ENCODE measurements around the gene OVCA2.

The OVCA2 gene

DNA sequence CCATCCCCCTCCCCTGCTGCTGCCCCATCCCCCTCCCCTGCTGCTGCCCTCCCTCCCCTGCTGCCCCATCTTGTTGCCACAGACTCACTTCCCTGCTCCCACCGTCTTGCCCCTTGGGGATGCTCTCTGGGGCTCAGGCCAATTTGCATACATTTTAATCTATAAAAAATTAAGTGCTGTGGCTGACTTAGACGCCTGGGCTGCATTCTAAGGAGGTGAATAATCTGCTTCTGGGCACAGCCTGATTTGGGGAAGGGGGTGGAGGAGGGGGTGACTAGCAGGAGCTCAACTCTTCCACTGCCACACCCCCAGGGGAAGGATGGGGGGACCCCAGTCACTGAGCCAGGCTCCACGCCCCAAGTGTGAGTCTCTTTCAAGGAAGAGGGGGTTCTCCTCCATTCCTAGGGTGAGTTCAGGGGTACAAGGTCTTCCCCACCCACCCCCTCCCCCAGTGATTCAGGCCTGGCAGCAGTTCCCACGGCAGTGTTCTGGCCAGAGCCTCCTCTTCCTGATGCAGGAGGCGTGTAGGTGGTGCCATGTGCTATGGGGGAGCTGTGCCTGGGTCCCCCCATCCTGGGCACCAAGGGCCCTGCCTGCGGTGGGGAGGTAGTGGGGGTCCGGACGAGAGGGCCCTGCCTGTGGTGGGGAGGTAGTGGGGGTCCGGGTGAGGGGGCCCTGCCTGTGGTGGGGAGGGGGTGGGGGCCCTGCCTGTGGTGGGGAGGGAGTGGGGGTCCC lies 6.8 kb upstream of the OVCA2 start:
- no peak for DNase-seq

DNA sequence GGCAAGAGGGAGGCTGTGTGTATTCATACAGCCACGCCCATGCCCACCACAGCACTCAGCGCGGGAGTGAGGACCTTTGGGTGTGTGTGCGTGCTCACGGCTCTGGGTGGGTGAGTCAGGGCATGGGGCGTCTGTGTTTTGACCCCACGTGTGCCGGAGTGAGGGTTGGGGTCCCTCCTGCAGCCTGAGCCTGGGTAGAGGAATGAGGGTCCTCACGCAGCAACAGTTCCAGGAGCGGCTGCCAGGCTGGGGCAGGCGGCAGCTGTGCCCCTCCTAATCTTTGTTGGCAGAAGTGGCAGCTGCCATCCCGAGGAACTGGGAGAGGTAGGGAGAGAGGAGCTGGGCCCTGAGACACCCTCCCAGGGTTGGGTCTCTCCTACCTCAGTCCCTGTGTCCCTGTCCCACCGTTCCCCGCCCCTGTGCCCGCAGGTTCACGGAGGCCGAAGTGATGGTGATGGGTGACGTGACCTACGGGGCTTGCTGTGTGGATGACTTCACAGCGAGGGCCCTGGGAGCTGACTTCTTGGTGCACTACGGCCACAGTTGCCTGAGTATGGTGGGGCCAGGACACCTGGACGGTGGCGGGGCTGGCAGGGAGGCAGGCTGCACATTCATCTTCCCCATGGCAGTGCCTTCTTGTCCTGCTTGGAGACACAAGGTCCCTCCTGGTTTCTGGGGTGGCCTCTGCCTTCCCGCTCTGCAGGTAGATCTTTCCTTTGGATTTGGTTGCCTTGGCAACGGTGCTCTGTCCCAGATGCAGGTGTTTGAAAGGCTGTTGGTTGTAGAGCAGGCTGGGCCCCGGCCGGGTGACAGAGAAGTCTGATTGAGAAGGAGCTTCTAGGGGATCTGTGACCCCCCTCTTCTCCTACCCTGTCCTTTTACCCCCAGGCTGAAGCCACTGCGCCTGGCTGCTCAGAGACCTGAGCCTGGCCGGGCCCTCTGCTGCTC lies 6.0 kb upstream of the OVCA2 start:
- no peak for DNase-seq

DNA sequence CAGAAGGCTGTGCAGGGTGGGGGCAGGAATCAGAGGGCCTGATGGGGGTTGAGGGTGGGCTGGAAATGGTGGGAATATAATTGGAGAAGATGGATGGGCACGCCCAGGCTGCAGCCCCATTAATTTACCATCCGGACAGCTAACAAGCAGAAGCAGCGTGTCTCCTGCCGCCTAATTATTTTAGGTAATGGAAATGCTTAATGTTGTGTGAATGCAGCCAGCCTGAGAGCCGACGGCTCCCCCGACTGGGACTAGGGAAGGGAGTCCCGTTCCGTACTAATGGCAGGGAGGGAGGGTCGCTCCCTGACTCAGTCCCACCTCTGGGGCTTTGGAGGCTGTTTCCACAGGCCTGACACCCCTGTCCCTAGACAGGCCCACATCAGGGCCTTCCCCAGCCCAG lies 4.7 kb upstream of the OVCA2 start:
- DNase-seq = no peak

DNA sequence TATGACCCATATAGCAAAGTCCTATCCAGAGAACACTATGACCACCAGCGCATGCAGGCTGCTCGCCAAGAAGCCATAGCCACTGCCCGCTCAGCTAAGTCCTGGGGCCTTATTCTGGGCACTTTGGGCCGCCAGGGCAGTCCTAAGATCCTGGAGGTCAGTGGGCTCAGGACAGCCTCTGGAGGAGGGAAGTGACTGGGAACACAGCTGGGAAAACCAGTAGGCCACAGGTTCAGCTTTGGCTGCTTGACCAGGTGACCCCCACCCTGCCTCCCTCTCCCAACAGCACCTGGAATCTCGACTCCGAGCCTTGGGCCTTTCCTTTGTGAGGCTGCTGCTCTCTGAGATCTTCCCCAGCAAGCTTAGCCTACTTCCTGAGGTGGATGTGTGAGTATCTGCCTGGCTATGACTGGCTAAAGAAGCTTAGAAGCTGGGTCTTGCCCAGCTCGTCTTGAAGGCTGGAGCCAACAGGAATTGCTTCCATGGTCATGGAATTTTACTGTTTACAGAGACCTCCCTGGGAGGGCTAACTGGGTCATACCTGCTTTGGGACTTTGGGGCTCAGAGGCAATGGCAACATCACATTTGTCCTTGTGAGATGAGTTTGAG lies 1.5 kb upstream of the OVCA2 start:
- DNase-seq = no peak

DNA sequence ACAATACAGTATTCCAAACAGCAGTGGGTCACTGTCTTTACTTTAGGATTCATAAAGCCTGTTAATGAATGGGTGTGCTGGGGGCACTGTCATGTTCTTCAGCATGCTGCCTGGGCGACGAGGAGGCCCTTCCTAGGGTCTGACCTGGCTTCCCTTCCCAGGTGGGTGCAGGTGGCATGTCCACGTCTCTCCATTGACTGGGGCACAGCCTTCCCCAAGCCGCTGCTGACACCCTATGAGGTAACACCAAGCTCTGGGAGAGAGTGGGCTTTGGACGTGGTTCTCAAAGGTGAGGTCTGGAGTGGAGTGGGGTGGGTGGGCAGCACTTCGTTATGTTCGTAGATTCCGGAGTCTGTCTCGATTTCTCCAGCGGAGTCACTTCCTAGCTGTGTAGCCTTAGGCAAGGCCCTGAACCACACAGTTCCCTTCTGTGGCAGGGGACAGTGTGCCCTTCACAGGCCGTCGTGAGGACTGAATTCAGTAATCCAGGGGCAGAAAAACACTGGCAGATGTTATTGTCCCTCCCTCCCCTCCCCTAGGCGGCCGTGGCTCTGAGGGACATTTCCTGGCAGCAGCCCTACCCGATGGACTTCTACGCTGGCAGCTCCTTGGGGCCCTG lies 771 bp upstream of the OVCA2 start:
- no peak for DNase-seq

DNA sequence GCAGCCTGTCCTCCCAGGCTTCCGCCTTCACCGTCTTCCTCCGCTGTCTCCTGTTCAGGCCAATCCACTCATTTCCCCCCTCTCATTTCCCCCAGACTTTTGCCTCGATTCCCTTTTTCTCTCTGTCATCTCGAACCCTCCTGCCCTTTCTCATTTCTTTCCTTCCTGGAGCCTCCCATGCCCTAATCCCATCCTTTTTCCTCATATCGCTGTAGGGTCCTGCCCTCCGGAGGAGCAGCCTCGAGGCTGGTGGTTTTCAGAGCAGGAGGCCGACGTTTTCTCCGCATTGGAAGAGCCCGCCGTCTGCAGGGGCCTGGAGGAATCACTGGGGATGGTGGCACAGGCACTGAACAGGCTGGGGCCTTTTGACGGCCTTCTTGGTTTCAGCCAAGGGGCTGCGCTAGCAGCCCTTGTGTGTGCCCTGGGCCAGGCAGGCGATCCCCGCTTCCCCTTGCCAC lies 597 bp downstream of the OVCA2 start:
- DNase-seq = no peak

DNA sequence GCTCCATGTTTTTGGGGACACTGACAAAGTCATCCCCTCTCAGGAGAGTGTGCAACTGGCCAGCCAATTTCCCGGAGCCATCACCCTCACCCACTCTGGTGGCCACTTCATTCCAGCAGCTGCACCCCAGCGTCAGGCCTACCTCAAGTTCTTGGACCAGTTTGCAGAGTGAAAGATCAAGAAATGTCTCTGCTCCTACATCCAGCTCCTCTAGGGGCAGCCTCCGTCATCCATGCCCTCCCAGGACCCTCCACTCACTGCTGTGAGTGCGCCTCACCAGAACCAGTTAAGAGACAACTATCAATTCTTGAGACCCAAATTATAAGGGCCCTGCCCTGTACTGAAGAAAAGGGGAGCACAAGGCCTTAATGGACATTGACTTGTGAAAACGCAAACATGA lies 1.1 kb downstream of the OVCA2 start:
- no peak for DNase-seq

DNA sequence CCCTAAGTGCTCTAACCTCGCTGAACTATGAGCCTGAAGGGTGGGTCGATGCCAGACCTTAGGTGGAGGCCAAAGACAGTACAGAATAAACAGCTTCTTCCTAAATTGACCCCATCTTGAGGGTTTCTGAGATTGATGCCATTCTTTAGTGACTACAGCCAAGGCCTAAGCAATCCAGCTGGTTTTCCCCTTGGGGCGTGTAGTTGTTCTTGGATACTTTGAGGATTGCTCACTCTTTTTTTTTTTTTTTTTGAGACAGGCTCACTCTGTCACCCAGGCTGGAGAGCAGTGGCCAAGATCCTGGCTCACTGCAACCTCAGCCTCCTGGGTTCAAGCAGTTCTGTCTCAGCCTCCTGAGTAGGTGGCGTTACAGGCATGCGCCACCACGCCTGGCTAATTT lies 2.0 kb downstream of the OVCA2 start:
- no peak for DNase-seq

DNA sequence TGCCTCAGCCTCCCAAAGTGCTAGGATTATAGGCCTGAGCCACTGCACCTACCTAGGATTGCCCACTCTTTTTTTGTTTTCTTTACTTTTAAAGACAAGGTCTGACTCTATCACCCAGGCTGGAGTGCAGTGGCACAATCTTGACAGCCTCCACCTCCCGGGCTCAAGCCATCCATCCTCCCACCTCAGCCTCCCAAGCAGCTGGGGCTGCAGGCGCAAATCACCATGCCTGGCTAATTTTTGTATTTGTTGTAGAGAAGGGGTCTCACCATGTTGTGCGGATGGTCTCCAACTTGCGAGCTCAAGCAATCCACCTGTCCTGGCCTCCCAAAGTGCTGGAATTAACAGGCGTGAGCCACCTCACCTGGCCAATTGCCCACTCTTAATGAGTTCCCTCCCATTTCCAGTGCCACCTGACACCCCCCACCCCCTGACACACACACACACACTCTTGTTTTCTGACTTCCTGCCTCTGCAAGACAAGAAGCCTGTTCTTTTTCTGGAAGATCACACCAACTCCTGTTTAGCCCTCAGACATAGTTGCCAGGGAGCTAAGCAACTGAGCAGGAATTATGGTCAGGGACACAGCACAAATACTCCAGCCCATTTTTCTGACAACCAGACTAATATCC lies 2.6 kb downstream of the OVCA2 start:
- no peak for DNase-seq

DNA sequence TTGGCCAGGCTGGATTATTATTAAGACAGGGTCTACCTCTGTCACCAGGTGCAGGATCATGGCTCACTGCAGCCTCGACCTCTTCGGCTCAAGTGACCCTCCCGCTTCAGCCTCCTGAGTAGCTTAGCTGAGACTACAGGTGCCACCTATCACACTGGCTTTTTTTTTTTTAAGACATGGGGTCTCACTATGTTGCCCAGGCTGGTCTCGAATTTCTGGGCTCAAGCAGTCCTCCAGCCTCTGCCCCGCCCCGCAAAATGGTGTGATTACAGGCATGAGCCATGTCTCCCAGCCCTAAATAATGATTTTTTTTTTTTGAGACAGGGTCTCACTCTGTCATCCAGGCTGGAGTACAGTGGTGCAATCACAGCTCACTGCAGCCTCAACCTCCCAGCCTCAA lies 5.8 kb downstream of the OVCA2 start:
- no peak for DNase-seq

DNA sequence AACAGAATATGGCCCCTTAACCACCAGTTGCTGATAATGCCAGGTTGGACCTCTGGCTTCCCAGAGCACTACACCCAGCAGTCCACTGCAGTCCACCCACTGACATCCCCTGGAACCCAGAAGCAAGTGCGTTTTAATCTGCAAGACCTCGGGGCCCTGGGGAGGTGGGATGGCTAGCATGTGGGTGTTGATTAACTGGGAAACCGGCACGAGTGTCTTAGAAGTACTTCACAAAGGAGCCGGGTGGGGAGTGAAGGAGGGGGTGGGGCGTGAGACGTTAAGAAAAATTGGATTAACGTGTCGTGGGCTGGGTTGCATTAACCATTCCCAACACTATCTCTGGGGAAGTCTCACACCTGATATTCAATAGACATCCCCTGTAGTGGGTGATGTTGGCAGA lies 7.0 kb downstream of the OVCA2 start:
- no peak for DNase-seq

DNA sequence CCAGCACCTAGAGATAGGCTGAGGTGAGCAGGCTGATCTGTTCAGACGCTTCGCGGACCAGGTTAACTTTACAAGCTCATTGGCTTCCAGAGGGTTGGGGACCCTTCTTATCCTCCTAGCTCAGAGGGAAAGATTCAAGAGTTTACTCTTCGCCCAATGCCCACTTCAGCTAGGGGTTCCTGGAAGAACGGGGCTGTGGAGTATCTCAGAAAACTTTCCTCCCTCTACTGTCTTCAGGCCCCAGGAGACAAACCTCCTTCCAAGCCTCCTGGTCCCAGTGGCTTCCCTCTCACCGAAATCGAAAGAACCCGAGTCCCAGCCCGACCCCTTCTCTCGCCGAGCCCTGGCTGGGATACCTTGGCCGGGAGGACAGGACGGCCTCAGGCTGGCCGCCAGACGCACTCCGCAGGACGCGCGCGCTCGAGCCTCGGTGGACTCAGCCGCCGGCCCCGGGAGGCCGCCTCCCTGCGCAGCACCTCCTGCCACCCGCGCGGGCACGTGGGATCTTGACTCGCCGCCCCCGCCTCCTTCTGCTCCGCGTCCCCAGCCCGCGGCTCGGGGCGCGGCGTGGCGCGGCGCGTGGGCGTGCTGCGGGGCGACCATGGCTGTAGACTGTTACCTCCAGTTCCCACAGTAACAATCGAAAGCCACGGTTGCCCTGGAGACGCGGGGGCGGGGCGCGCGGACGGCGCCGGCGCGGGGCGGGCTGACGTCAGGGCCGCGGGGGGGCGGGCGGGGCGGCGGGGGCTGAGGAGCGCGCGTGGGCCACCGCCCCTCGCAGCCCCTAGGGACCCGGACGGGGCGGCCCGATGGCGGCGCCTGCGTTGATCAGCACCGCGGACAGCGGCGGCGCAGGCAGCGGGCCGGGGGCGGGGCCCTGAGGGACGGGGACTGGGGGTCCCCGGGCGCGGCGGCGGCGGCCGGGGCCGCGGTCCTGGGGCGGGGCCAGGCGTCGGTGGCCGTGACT lies 7.8 kb downstream of the OVCA2 start:
- peak; percentile 73 for DNase-seq

DNA sequence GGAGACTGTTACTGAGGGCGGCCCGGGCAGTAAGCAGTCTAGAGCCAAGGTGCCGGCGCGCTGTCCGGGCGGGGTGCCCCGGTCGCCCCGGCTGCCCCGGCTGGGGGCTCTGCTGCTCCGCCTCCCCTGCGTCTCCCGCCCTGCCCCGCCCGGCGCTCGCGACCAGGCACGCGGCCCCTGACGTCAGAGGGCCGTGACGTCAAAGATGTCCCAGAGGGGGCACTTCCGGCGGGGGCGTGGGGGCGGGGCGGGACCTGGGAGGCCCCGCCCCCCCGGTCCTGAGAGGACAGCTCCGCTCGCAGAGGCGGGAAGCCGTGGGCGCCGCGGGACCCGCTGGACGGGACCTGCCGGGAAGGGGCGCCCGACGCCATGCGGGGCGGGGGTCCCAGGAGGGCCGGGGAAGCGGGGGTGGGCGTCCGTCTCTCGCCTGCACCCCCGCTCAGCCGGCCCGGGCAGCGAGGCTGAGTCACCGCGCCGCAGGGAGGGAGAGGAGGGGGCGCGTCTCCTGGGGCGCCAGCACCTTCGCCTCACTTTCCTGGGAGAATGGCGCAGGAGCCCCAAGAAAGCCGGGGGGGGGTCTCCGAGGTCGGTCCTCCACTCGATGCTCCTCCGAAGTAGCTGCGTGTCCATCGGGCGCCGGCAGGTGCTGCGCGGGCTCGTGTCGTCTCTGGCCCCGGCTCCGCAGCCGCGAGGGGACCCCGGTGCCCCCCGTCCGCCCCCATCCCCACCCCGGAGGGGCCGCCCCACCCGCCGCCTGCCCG lies 8.7 kb downstream of the OVCA2 start:
- DNase-seq = peak; percentile 62

DNA sequence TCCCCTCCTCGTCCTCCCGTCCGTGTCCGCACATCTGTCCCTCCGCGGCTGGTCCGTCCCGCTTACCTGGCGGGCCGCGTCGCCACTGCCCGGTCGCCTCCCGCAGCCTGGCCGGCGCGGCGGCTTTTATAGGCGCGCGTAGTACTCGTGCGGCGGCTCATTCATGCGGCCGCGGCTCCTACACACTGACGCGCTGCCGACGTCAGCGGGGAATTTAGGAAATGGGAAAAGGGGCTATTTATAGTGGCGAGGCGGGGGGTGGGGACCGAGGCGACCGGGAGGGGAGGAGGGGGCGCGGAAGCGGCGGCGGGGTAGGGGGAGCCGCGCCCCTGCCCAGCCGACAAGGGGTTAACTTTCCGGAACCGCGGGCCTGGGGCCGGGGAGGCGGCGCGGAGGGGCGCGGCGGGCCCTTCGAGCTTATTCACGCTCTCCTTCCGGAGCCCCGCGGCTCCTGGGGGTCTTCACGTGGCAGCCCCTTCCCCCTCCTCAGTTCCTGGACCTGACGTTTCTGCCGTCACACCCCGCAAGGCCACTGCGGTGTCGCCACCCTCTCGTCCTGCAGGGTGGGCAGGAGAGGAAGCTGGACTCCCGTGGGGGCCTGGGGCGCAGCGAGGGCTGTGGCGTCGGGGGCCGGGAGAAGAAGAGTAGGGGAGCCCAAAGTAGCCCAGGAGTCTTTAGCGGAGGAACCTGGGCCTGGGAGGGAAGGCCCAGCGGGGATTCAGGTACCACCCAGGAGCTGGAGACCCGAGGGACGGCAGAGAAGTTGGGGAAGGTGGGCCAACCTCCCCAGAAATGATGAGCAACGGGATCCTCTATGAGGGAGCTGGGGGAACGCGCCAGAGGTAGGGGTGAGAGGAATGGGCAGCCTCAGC lies 9.5 kb downstream of the OVCA2 start:
- no peak for DNase-seq

DNA sequence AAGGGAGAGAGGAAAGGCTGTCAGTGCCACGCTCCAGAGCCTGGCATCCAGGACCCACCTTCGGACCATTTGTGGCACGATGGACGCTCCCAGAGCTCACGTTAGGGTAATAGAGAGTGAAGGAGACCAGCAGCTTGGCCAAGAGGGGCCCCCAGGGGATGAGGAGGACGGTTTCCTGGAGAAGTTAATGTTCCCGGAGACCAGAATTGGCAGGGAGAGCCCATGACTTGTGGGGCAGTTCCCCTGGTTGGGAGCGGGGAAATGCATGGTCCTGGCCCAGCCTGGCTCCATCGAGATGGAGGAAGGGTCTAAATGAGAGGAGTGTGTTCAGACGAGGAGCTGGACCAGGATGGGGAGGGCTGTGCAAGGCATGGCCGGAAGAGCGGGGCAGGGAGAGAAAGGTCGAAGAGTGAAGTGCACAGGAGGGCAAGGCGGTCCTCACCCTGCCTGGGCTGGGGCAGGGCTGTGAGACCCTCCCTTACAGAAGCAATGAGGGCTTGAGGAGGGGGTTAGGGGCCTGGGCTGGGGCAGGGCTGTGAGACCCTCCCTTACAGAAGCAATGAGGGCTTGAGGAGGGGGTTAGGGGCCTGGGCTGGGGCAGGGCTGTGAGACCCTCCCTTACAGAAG lies 10.2 kb downstream of the OVCA2 start:
- DNase-seq = no peak

DNA sequence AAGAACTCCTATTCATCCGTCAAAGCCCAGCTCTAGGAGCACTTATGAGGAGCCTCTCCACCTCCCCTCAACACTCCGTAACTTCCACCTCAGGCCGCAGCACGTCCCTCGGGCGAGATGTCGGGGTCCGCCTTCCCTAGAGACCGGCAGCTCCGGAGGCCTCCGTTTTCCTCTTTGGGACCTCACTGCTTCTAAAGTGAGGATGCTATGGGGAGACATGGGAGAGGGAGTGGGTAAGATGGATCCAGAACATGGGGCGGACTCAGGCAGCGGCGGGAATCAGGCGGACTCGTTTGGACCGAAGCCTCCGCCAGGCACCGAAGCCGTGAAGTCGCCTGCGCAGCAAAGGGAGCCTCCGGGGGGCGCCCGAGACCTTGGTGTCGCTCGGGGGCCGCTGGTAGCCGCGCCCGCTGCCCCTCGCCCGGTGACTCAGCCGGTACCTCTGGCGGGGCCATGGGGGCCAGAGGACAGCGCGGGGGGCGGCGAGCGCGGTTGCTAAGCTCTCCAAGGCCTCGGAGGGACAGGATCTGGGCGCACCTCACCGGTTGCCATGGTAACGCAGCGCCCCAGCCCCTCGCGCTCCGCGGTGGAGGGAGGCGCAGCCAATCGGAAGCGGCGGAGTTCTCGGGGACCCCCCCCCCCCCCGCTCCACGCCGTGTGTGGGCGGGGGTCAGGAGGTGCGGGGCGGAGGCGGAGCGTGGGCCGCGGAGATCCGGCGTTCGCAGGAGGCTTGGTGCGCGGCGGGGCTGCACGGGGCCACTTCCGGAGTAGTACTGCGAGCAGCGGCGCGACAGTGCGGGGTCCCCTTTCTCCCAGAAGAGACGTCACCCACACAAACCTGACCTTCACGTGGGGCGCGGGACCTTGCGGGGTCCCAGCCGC lies 11.8 kb downstream of the OVCA2 start:
- peak; percentile 60 for DNase-seq

DNA sequence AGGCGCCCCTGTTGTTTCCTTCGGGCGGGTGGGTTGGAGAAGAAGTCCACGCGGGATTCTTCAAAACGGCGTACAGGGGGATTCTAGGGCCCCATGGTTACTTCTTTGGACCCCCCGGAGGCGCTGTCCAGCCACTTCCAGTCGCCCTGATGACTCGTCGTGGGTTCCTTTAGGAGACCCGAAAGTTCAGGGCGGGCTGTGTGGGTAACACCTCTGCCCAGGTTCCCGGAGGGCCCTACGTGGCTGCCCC lies 12.4 kb downstream of the OVCA2 start:
- no peak for DNase-seq

DNA sequence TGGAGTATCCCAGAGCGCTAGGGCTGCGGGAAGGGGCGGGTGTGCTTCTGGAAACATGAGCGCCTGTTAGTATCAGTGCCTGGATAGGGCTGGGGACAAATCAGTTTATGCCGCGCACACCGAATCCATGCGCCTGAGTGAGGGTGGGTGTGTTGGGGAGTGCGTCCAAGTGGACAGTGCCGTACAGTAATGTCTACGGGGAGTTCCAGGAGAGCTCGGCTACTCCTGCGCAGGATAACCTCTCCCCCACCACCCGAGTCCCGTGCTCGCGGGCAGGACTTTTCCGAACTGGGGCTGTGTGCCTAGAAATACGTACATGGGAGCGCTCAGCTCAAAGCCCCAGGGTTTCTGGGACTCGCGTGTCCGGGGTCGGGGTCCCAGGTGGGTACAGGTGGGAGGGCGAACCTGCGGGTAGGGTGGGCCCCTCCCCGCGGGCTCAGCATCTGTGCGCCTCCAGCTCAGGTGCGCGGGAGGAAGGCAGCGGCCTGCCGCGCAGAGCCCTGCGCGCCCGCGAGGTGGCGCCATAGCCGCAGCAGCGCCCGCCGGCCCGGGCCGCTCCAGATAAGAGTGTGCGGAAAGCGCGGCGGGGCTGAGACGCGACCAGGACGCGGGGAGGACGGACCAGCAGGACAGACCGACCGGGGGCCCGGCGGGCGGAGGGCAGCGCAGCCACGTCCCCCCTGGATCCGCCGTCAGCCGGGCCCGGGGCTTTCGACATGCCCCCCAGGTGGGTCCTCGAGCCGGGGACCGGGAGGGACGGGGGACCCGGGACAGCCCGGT lies 12.9 kb downstream of the OVCA2 start, which contains the start of gene HIC1:
Gene HIC1 (plus strand): TSS at position 592 of the 780 bp plus-strand sequence. CDS start 1,588 bp downstream, outside the sequence.
- peak; percentile 79 for DNase-seq
